HG02938 (cell line): Measurements from ENCODE around the gene NTM.

Experiments used
- ATAC-seq: cut with Tn5 transposase; IDR thresholded peaks from one replicate; pipeline ENCODE4 v1.9.1; 2021; ENCODE audit warnings: mild to moderate bottlenecking, moderate library complexity; ENCODE audit not compliant: unreplicated experiment

NTM gene

DNA sequence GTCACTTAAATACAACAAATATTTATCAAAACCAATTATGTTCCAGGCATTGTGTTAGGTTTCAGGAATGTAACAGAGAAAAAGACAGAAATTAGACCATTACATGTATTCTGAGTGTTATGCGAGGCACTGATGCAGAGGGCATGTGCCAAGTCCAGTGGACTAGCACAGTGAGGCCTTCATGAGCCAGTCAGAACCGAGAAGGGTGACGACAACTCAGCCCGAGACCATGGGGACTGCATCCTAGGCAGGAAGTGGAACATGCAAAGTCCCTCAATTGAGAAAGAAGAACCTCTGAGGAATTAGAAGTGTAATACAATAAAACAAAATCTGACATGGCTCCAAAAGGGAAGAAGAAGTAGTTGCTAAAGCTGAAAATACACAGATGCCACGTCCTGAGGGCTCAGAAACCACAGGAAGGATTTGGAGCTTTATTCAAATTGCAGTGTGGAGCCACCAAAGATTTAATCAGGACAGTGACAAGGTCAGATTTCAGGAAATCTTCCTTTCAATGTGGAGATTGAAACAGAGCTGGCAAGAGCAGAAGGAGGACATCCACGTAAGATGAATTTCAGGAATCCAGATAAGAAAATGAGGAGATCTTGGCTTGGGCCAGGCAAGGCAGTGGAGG is 529.6 kb downstream of the NTM start:
- peak; percentile 63 for ATAC-seq

DNA sequence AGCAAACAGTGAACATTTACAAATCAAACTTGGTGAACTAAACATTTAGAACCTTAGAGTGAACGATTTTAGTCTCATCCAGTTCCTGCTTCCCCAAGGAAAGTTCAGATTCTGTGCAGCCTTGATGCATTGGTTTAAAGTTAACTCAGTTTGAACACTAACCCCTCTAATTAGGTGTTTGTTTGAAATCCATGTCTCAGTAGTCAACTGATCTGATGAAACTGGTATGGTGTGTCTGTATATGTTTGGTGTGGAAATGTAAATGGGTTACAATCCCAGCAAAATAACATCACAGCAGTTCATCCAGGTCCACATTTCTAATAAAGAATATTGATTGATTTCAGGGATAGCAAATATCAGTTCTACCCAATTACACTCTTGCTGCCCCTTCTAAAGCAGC is 532.0 kb downstream of the NTM start:
- no peak for ATAC-seq

GRCh38 chr11:131903074-131903473 is 532.7 kb downstream of the NTM start:
- no peak for ATAC-seq

DNA sequence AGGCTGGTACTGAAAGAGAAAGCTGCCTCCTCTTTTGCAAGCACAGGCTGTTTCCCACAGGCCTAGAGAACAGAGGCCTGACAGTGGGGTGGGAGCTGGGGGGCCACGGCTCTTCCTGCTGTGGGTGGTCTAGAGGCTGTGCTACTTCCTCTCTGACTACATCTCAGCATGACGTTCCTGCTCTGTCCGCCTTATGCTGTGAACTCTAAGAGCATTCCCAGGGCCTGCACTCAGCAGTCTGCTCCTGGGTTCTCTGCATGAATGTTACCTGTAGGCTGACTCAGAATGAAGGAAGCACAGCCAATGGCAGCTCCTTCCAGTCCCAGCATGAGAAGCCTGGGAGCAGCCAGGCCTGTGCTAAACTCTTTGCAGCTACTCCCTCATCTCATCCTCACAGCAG is 534.3 kb downstream of the NTM start:
- ATAC-seq = no peak

GRCh38 chr11:131906963-131907362 is 536.5 kb downstream of the NTM start:
- ATAC-seq = no peak

GRCh38 chr11:131907371-131907770 is 537.0 kb downstream of the NTM start:
- ATAC-seq = no peak

DNA sequence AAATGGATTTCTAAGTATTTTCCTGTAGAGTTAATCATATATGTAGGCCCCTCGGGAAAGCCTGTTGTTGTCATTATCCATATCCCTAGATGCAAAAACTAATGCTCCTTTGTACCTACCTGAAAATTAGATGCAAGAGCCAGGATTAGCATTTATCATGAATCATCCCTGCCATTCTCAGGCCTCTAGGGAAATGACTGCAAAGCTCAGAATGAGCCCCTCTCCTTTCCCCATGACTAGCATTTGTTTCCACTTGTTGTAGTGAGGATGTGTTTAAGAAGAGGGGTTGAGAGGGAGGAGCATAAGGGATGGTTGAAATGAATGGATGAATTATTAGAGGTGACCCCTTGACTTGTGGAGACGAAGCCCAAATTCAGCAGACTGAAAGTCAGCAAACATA is 537.9 kb downstream of the NTM start:
- ATAC-seq = no peak

DNA sequence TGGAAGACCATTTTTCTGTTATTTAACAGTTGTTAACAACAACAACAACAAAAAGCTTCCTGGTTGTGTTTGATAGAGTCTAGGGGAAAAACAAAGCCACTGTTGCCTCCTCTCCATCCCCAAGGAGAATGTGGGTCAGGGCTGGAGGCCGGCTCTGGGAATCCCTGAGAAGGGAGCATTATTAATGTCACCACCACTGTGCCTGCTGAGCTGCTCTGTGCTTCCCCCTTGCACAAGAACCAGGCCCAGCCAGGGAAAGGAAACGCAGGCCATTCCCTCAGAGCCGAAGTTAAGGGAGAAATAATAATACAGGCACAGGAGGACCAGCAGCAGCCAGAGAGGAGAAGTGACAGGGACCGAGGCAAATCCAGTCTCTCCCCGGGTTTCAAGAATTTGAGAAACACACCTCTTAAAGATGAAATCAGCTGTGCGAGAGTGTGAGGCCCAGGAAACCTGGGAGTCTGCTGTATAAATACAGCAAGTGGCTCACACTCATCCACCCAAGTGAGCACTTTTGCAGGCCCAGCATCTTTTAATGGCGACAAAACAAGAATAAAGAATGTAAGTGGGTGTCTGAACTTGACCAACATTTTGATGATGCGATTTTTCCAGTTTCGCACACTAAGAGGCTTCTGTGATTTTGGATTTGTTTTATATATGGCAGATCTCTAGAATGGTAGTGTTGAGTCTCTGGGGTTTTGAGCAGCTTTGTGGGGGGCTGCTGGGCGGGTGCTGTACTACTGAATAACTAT is 539.2 kb downstream of the NTM start:
- no peak for ATAC-seq

GRCh38 chr11:131910178-131910522 is 539.7 kb downstream of the NTM start:
- no peak for ATAC-seq

- peak; percentile 14 for ATAC-seq
These were observed 540.3 kb downstream of the NTM start for GRCh38 chr11:131910523-131911387.

DNA sequence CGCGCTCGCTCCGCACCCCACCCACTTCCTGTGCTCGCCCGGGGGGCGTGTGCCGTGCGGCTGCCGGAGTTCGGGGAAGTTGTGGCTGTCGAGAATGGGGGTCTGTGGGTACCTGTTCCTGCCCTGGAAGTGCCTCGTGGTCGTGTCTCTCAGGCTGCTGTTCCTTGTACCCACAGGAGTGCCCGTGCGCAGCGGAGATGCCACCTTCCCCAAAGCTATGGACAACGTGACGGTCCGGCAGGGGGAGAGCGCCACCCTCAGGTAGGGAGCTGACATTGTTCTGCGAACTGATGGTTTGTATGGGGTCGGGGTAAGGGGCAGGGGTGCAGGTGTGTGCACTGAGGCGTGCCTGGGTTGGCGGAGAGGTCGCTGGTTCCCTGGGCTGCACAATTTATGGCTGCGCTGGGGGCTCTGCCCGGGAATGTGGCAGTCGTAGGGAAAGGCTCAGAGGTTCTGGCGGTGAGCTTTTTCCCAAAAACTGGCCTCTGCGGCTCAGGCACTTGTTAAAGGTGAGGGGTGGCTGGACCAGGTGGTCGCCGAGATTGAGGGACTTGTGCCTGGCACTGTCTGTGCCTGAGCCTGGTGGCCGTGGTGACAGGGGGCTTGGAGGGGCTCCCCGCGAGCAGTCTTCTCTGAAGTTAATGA is 541.1 kb downstream of the NTM start:
- peak; percentile 56 for ATAC-seq

- no peak for ATAC-seq
These were observed 541.7 kb downstream of the NTM start for GRCh38 chr11:131912134-131912533.

- ATAC-seq = no peak
These were observed 542.9 kb downstream of the NTM start for GRCh38 chr11:131913267-131913666.

- ATAC-seq = no peak
These were observed 544.0 kb downstream of the NTM start for GRCh38 chr11:131914361-131914774.

DNA sequence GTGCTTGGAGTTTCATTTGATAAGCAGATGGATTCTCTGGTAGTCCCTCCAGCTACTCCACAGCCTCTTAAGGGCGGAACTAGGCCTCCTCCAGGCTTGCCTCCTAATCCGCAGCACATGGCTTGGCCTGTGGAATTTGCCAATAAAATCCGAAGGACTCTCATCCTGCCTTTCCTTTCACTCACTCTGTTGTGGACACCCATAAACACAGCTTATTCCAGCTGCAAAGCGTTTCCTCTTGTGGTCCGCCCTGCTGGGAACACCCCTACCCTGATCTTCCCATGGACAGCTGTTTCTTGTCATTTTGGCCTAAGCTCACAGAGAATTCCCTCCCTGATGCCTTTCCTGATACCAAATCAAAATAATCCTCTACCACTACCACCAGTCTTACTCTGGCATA is 546.2 kb downstream of the NTM start:
- ATAC-seq = no peak

DNA sequence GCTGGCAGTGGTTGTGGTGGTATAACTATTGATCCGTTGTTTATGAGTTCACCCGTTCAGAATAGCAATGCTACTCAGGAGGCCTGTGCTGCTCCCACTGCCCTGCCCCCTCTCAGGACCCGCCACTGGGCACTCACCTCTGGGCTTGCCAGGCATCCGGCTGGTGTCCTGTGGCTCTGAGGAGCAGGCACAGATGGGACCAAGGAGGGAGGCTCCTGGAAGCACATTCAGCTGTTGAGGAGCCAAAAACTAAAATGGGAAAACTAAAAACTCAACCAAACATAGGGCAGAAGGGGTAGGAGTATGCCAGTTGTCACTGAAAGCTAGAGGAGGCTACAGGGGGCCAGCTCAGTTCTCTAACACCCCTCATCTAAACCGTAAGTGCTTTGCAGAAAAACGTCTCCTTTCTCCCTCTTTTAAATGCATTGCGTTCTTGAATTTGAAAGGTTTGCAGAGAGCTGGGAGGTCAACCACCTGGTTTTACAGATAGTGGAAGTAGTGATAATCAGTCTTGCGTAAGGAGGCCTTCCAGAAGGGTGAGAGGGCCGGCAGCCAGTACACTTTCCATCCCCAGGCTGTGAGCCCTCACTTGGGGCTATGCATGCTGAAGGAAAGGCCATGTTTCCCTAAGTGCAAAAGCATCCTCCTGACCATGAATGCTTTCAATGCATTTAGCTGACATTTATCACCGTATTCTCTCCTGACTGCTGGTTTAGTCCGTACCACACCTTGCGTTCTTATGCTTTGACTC is 547.4 kb downstream of the NTM start:
- ATAC-seq = no peak

- ATAC-seq = no peak
These were observed 548.2 kb downstream of the NTM start for GRCh38 chr11:131918663-131919062.

- ATAC-seq = no peak
These were observed 551.8 kb downstream of the NTM start for GRCh38 chr11:131922220-131922619.

DNA sequence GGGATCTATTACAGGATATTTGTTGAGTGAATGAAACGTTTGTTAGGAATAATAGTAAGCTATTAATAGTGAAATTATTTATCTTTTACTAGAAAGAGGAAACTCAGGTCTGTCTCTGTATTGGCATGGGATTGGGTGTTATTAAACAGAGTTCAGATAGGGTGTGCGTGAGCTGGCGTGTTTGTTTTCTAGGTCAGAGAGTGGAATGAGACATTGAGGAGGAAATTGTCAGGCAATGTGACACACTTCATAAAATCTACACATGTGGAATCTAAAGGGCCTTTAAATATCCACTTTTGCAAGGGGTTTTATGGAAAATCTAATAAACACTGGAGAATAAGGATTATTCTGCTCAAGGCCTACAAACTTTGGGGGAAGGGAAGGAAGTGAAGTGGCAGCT is 552.9 kb downstream of the NTM start:
- no peak for ATAC-seq

GRCh38 chr11:131924001-131924400 is 553.6 kb downstream of the NTM start:
- ATAC-seq = no peak
